HepG2 (cell line): Measurements from ENCODE around the gene VPS26A. TPM values are rescaled to one million over a fixed set of nuclear protein-coding genes. Genes with fewer than 3 reads are reported as not detected.

ENCODE experiments used
- ATAC-seq: fragments of 200-7000 bp; cut with Tn5 transposase; 3 replicates; pipeline ENCODE4 v1.9.1; 2020; ENCODE audit warnings: mild to moderate bottlenecking, moderate library complexity
- BruUV-seq: library from RNA; stranded (reverse); fragments of 400-500 nt; replicated peaks from 2 replicates; lab custom pipeline; 2021; lab: Mats Ljungman, UMichigan
- CTCF ChIA-PET: fragments of 300-600 bp; formaldehyde crosslinking; extraction: SDS; loops from one replicate; lab custom pipeline; 2021; ENCODE audit warnings: low total read pairs, inconsistent platforms, low intra/inter-chr PET ratio; lab: Yijun Ruan, JAX
- POLR2A ChIA-PET: fragments of 350-600 bp; sonication (Branson Sonifier 250); formaldehyde crosslinking; loops from one replicate; lab custom pipeline; 2020; ENCODE audit warnings: antibody characterized with exemption, inconsistent platforms; lab: Yijun Ruan, JAX
- DNase-seq: peaks from one replicate; pipeline ENCODE4 v3.0.0-alpha.2; 2015; ENCODE audit warnings: low spot score
- FAIRE-seq: peaks from 3 replicates; lab custom pipeline; 2011; peaks lifted over from hg19 to GRCh38; lab: Jason Lieb, UNC
- H2AFZ ChIP-seq: one replicate; pipeline ENCODE4 v1.6.1; 2011; ENCODE audit warnings: low read length, inconsistent platforms
- H3K27ac ChIP-seq: fragments of 300-600 bp; 3 replicates; pipeline ENCODE4 v1.8.0; 2011; ENCODE audit warnings: mixed run types, mild to moderate bottlenecking, mixed read lengths, low read length, inconsistent platforms; ENCODE audit not compliant: insufficient read depth; ENCODE audit errors: extremely low read length
- H3K27me3 ChIP-seq, 2 experiments: fragments of 200-600 bp in 1 of 2; 2 replicates in 1 of 2; 3 replicates in 1 of 2; pipeline versions ENCODE4 v1.6.0 to v1.8.0; 2011; ENCODE audit warnings: low read length in 2 of 2, mild to moderate bottlenecking in 2 of 2, moderate library complexity in 2 of 2, inconsistent platforms in 1 of 2; ENCODE audit not compliant: insufficient read depth in 2 of 2, control insufficient read depth in 1 of 2
- H3K36me3 ChIP-seq, 2 experiments: fragments of 200-600 bp in 1 of 2; replicated peaks in 1 of 2; 2 replicates in 1 of 2; 3 replicates in 1 of 2; pipeline versions ENCODE4 v1.5.1 to v1.8.0; 2011; ENCODE audit warnings: low read length in 2 of 2, inconsistent platforms in 1 of 2; ENCODE audit not compliant: insufficient read depth in 2 of 2, control insufficient read depth in 1 of 2
- H3K4me1 ChIP-seq: 2 replicates; pipeline ENCODE4 v1.5.1; 2012; ENCODE audit warnings: low read length, inconsistent platforms; ENCODE audit not compliant: insufficient read depth
- H3K4me2 ChIP-seq: 2 replicates; pipeline ENCODE4 v1.6.0; 2011; ENCODE audit warnings: low read depth, low read length, inconsistent platforms
- H3K4me3 ChIP-seq, 3 experiments: fragments of 200-600 bp in 1 of 3; sonication (generic), shearing (Covaris generic) in 1 of 3; replicated peaks in 1 of 3; 2 replicates each; pipeline ENCODE4 v1.5.1; 2011 to 2016; ENCODE audit warnings: low read length in 3 of 3, inconsistent platforms in 2 of 3, low read depth in 2 of 3, mild to moderate bottlenecking in 2 of 3, control low read depth in 1 of 3, mixed read lengths in 1 of 3; ENCODE audit not compliant: insufficient read depth in 1 of 3
- H3K79me2 ChIP-seq: one replicate; pipeline ENCODE4 v1.6.1; 2011; ENCODE audit warnings: low read length, inconsistent platforms; ENCODE audit not compliant: insufficient read depth
- H3K9ac ChIP-seq: 2 replicates; pipeline ENCODE4 v1.6.0; 2011; ENCODE audit warnings: mild to moderate bottlenecking, low read depth, low read length, inconsistent platforms; ENCODE audit not compliant: insufficient read depth
- H3K9me3 ChIP-seq: 2 replicates; pipeline ENCODE4 v1.5.1; 2012; ENCODE audit warnings: mild to moderate bottlenecking, low read length
- H4K20me1 ChIP-seq: 2 replicates; pipeline ENCODE4 v1.6.0; 2011; ENCODE audit warnings: inconsistent platforms, mild to moderate bottlenecking, low read length, moderate library complexity; ENCODE audit not compliant: insufficient read depth
- BCL6 ChIP-seq: IDR thresholded peaks from 2 replicates; pipeline ENCODE4 v1.6.1; 2016; ENCODE audit warnings: missing genetic modification reagents, missing compliant biosample characterization
- ESRRA ChIP-seq: sonication (generic); formaldehyde crosslinking; IDR thresholded peaks from 2 replicates; pipeline ENCODE4 v1.5.1; 2020; ENCODE audit warnings: mild to moderate bottlenecking, low read depth, missing genetic modification reagents
- HNRNPUL1 ChIP-seq: fragments of 200-400 bp; formaldehyde crosslinking; IDR thresholded peaks from 2 replicates; pipeline ENCODE4 v1.6.1; 2017; ENCODE audit warnings: low read depth, mild to moderate bottlenecking, low read length, moderate library complexity
- IKZF1 ChIP-seq: fragments of 450-650 bp; IDR thresholded peaks from 2 replicates; pipeline ENCODE4 v1.7.1; 2016
- JUN ChIP-seq: sonication (generic); formaldehyde crosslinking; IDR thresholded peaks from 2 replicates; pipeline ENCODE4 v1.4.0; 2020; ENCODE audit warnings: mild to moderate bottlenecking, missing genetic modification reagents
- NBN ChIP-seq: fragments of 450-650 bp; conservative IDR thresholded peaks from 2 replicates; pipeline ENCODE4 v1.6.1; 2017
- PRPF4 ChIP-seq: fragments of 200-400 bp; formaldehyde crosslinking; IDR thresholded peaks from 2 replicates; pipeline ENCODE4 v1.6.1; 2016; ENCODE audit warnings: low read length, low read depth; ENCODE audit not compliant: poor library complexity, severe bottlenecking
- TEAD2 ChIP-seq: sonication (generic); formaldehyde crosslinking; IDR thresholded peaks from 2 replicates; pipeline ENCODE4 v1.9.0; 2021; ENCODE audit warnings: missing genetic modification reagents
- TOPORS ChIP-seq: sonication (generic); formaldehyde crosslinking; IDR thresholded peaks from 2 replicates; pipeline ENCODE4 v1.8.0; 2023; ENCODE audit warnings: mild to moderate bottlenecking, missing genetic modification reagents
- ZKSCAN5 ChIP-seq: sonication (generic); formaldehyde crosslinking; IDR thresholded peaks from 2 replicates; pipeline ENCODE4 v1.5.1; 2020; ENCODE audit warnings: mild to moderate bottlenecking, missing genetic modification reagents
- ZNF329 ChIP-seq: sonication (generic); formaldehyde crosslinking; IDR thresholded peaks from 2 replicates; pipeline ENCODE4 v1.9.0; 2021; ENCODE audit warnings: low read depth, mild to moderate bottlenecking, missing genetic modification reagents
- ZNF343 ChIP-seq: sonication (generic); formaldehyde crosslinking; IDR thresholded peaks from 2 replicates; pipeline ENCODE4 v1.4.0; 2020; ENCODE audit warnings: mild to moderate bottlenecking, missing genetic modification reagents
- ZNF546 ChIP-seq: sonication (generic); formaldehyde crosslinking; conservative IDR thresholded peaks from 2 replicates; pipeline ENCODE4 v1.8.1; 2023; ENCODE audit warnings: mild to moderate bottlenecking, missing genetic modification reagents
- ZNF775 ChIP-seq: sonication (generic); formaldehyde crosslinking; IDR thresholded peaks from 2 replicates; pipeline ENCODE4 v1.4.0; 2020; ENCODE audit warnings: missing genetic modification reagents, mild to moderate bottlenecking, moderate library complexity, borderline replicate concordance
- WGBS: methylation state at CpG from one replicate; pipeline ENCODE4 v1.1.6; 2017; ENCODE audit warnings: low lambda C conversion rate; 5-methylcytosine and 5-hydroxymethylcytosine counted together
- in situ Hi-C: cut with HindIII; loops from 2 replicates; pipeline ENCODE4 v1.10.0; 2017; ENCODE audit warnings: low pct_unique_long_range_greater_than_20kb; ENCODE audit not compliant: extremely low pct_ligation_motif_present
- intact Hi-C: fragments of 100-400 bp; cut with micrococcal nuclease; formaldehyde crosslinking; loops from one replicate; pipeline ENCODE4 v1.10.0; 2022; ENCODE audit not compliant: unreplicated experiment
- polyA plus RNA-seq, 8 experiments: library from polyadenylated mRNA; depleted of rRNA in 3 of 8; stranded (reverse) in 7 of 8; unstranded in 1 of 8; fragments of >200 nt; fragmentation: Illumina TruSeq in 4 of 8; extraction: Trizol in 4 of 8; gene quantifications; 2 replicates each; pipeline versions ENCODE4 v1.2.1 to v1.2.3, GENCODE V29; 2011 to 2016; ENCODE audit warnings: low read depth in 4 of 8, missing spikeins in 1 of 8, mixed read lengths in 1 of 8; ENCODE audit not compliant: insufficient read depth in 1 of 8
- total RNA-seq, 5 experiments: library from RNA; depleted of rRNA; stranded (reverse); fragments of >200 nt; fragmentation: Illumina TruSeq; extraction: Trizol; gene quantifications; 2 replicates each; pipeline ENCODE4 v1.2.3, GENCODE V29; 2016; ENCODE audit warnings: low read depth in 1 of 5
- TF ChIP-seq, protein P1 (sequence below): sonication (generic); formaldehyde crosslinking; IDR thresholded peaks from 2 replicates; pipeline ENCODE4 v1.4.0; 2020; ENCODE audit warnings: mild to moderate bottlenecking, missing genetic modification reagents
- TF ChIP-seq, protein P2 (sequence below), 2 experiments: fragments of 450-650 bp in 1 of 2; sonication (generic) in 1 of 2; formaldehyde crosslinking in 1 of 2; IDR thresholded peaks; 2 replicates each; pipeline versions ENCODE4 v1.6.1 to v1.8.0; 2016 to 2022; ENCODE audit warnings: antibody characterized with exemption in 1 of 2, mild to moderate bottlenecking in 1 of 2, missing genetic modification reagents in 1 of 2

Gene VPS26A
- total and polyA plus RNA-seq, 2 of the 13 experiments (the other 11 are each of a cell fraction or from before 2014, with no cell fraction given): 12.9 to 32.6 TPM

DNA sequence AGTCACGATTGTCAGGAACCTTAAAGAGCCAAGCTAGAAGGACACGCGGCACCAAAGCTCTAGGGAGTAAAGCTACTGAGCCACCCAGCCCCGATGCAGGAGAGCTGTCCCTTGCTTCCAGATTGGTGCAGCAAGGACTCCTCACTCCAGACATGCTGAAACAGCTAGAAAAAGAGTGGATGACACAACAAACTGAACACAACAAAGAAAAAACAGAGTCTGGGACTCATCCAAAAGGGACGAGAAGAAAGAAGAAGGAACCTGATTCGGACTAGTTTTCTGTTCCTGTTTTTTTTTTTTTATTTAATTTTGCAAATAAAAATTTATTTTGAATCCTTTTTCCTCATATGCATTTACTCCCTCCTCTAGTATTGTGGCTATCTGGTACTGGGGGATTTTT is 84.8 kb downstream of the VPS26A start:
- Histone ChIP-seq H3K9ac (no peak overlapping the region), H3K27me3 (no peaks in the 10 kb centered on the region), H3K4me3 (no peak overlapping the region), H2AFZ (no peak overlapping the region), H3K9me3 (no peaks in the 10 kb centered on the region), H3K4me2 (no peak overlapping the region), H4K20me1 (no peaks in the 10 kb centered on the region), H3K36me3 (peaks cover 12 to 36% of the 10 kb centered on the region in 2 experiments), H3K79me2 (no peaks in the 10 kb centered on the region), H3K4me1 (peaks cover 15% of the 10 kb centered on the region; the same call in 1 of the 2 replicates), H3K27ac (no peak overlapping the region)
- ATAC-seq (no peak), DNase-seq (no peak), FAIRE-seq (no peak)
- BruUV-seq: no TSS peak
- intact Hi-C loops: no loop called here
- ChIA-PET POLR2A (no interaction called here), CTCF (no interaction called here)
- in situ Hi-C loops: no loop called here
- 95% methylated on average over 6 of the region's 6 CpGs for WGBS
- no peak for TF ChIP-seq ZNF343 (CRISPR knock-in tag)
- no peak for TF ChIP-seq ZNF546
- no peak for TF ChIP-seq TEAD2 (CRISPR knock-in tag)
- TF ChIP-seq ZKSCAN5 (CRISPR knock-in tag): no peak
- no peak for TF ChIP-seq NBN
- TF ChIP-seq IKZF1: no peak
- TF ChIP-seq, protein P1, sequence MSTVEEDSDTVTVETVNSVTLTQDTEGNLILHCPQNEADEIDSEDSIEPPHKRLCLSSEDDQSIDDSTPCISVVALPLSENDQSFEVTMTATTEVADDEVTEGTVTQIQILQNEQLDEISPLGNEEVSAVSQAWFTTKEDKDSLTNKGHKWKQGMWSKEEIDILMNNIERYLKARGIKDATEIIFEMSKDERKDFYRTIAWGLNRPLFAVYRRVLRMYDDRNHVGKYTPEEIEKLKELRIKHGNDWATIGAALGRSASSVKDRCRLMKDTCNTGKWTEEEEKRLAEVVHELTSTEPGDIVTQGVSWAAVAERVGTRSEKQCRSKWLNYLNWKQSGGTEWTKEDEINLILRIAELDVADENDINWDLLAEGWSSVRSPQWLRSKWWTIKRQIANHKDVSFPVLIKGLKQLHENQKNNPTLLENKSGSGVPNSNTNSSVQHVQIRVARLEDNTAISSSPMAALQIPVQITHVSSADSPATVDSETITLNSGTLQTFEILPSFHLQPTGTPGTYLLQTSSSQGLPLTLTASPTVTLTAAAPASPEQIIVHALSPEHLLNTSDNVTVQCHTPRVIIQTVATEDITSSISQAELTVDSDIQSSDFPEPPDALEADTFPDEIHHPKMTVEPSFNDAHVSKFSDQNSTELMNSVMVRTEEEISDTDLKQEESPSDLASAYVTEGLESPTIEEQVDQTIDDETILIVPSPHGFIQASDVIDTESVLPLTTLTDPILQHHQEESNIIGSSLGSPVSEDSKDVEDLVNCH (CRISPR knock-in tag): no peak
- TF ChIP-seq BCL6: no peak
- no peak for TF ChIP-seq HNRNPUL1
- TF ChIP-seq, protein P2, sequence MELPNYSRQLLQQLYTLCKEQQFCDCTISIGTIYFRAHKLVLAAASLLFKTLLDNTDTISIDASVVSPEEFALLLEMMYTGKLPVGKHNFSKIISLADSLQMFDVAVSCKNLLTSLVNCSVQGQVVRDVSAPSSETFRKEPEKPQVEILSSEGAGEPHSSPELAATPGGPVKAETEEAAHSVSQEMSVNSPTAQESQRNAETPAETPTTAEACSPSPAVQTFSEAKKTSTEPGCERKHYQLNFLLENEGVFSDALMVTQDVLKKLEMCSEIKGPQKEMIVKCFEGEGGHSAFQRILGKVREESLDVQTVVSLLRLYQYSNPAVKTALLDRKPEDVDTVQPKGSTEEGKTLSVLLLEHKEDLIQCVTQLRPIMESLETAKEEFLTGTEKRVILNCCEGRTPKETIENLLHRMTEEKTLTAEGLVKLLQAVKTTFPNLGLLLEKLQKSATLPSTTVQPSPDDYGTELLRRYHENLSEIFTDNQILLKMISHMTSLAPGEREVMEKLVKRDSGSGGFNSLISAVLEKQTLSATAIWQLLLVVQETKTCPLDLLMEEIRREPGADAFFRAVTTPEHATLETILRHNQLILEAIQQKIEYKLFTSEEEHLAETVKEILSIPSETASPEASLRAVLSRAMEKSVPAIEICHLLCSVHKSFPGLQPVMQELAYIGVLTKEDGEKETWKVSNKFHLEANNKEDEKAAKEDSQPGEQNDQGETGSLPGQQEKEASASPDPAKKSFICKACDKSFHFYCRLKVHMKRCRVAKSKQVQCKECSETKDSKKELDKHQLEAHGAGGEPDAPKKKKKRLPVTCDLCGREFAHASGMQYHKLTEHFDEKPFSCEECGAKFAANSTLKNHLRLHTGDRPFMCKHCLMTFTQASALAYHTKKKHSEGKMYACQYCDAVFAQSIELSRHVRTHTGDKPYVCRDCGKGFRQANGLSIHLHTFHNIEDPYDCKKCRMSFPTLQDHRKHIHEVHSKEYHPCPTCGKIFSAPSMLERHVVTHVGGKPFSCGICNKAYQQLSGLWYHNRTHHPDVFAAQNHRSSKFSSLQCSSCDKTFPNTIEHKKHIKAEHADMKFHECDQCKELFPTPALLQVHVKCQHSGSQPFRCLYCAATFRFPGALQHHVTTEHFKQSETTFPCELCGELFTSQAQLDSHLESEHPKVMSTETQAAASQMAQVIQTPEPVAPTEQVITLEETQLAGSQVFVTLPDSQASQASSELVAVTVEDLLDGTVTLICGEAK (IDR thresholded peaks at IDR 0.05): no peak
- TF ChIP-seq, protein P2 (CRISPR knock-in tag; IDR thresholded peaks at IDR 0.05): no peak
- TF ChIP-seq ESRRA (CRISPR knock-in tag): no peak
- no peak for TF ChIP-seq ZNF775 (CRISPR knock-in tag)
- TF ChIP-seq PRPF4: no peak
- no peak for TF ChIP-seq JUN (CRISPR knock-in tag)
- no peak for TF ChIP-seq ZNF329 (CRISPR knock-in tag)
- TF ChIP-seq TOPORS (CRISPR knock-in tag): no peak
